Spleen (tissue), 11 donors: ENCODE data around the gene LTBP2. TPM values are rescaled to one million over a fixed set of nuclear protein-coding genes. Genes with fewer than 3 reads are reported as not detected.

Source experiments
- DNase-seq: peaks from one replicate; pipeline ENCODE4 v3.0.0-alpha.2; 2020
- H3K27ac ChIP-seq, 8 donors: fragments of 200-600 bp; sonication (generic) in 7 of 8; 1 replicate in 4 of 8; 2 replicates in 4 of 8; pipeline versions ENCODE4 v1.5.0 to v1.8.0; 2016 to 2021; ENCODE audit warnings: inconsistent platforms in 4 of 8, mild to moderate bottlenecking in 4 of 8, moderate library complexity in 1 of 8
- H3K27me3 ChIP-seq, 7 donors: fragments of 200-600 bp; sonication (generic) in 6 of 7; replicated peaks in 1 of 7; 1 replicate in 4 of 7; 2 replicates in 3 of 7; pipeline versions ENCODE4 v1.5.0 to v1.8.0; 2016 to 2021; ENCODE audit warnings: inconsistent platforms in 3 of 7, mild to moderate bottlenecking in 1 of 7
- H3K36me3 ChIP-seq, 6 donors: fragments of 200-600 bp; sonication (generic) in 5 of 6; 1 replicate in 4 of 6; 2 replicates in 2 of 6; pipeline versions ENCODE4 v1.5.0 to v1.8.0; 2016 to 2021; ENCODE audit warnings: inconsistent platforms in 2 of 6
- H3K4me1 ChIP-seq, 6 donors: fragments of 200-600 bp; sonication (generic) in 5 of 6; 1 replicate in 3 of 6; 2 replicates in 3 of 6; pipeline versions ENCODE4 v1.5.0 to v1.8.0; 2016 to 2021; ENCODE audit warnings: inconsistent platforms in 3 of 6
- H3K4me3 ChIP-seq, 8 donors: fragments of 200-600 bp; sonication (generic) in 7 of 8; 1 replicate in 4 of 8; 2 replicates in 4 of 8; pipeline versions ENCODE4 v1.5.0 to v1.8.0; 2016 to 2021; ENCODE audit warnings: inconsistent platforms in 4 of 8, mild to moderate bottlenecking in 4 of 8, moderate library complexity in 2 of 8
- H3K9me3 ChIP-seq, 8 donors: fragments of 200-600 bp; sonication (generic) in 7 of 8; 1 replicate in 4 of 8; 2 replicates in 4 of 8; pipeline versions ENCODE4 v1.5.0 to v1.8.0; 2016 to 2021; ENCODE audit warnings: inconsistent platforms in 4 of 8
- CTCF ChIP-seq, 11 experiments: fragments of 200-600 bp in 7 of 11; fragments of 450-650 bp in 4 of 11; sonication (generic) in 4 of 11; IDR thresholded peaks in 8 of 11; conservative IDR thresholded peaks in 3 of 11; 1 replicate in 7 of 11; 2 replicates in 4 of 11; pipeline versions ENCODE4 v1.4.0 to v1.8.0; 2016 to 2021; ENCODE audit warnings: antibody characterized with exemption in 11 of 11, inconsistent platforms in 4 of 11, mild to moderate bottlenecking in 1 of 11
- POLR2A ChIP-seq, 3 donors: fragments of 450-650 bp; IDR thresholded peaks; one replicate each; pipeline ENCODE4 v1.5.1; 2017; ENCODE audit warnings: antibody characterized with exemption in 3 of 3, mild to moderate bottlenecking in 1 of 3
- POLR2AphosphoS5 ChIP-seq, 3 donors: sonication (generic); formaldehyde crosslinking; IDR thresholded peaks; one replicate each; pipeline ENCODE4 v1.5.1; 2017; ENCODE audit warnings: antibody characterized with exemption in 3 of 3
- WGBS, 5 donors: extraction: QIAGEN DNeasy Blood & Tissue Kit in 3 of 5; methylation state at CpG; one replicate each; pipeline versions ENCODE4 v1.1.5 to v1.1.7; 2013 to 2018; 5-methylcytosine and 5-hydroxymethylcytosine counted together
- intact Hi-C: fragments of 100-400 bp; cut with DNase I; formaldehyde crosslinking; loops from one replicate; pipeline ENCODE4 v1.15.0; 2023; ENCODE audit warnings: low total_unique reads
- polyA plus RNA-seq, 3 donors: library from polyadenylated mRNA; stranded (reverse); fragments of 200-250 nt; gene quantifications; one replicate each; pipeline ENCODE4 v1.2.1, GENCODE V29; 2013
- total RNA-seq, 7 donors: library from RNA; depleted of rRNA in 3 of 7; stranded (reverse); fragments of >200 nt in 3 of 7; fragmentation: NEBNext Ultra II Directional in 4 of 7; extraction: Animal tissue kit (Norgen Biotek cat#: 25700) in 4 of 7; gene quantifications; one replicate each; pipeline versions ENCODE4 v1.1.0 to v1.2.1, GENCODE V29; 2016 to 2021
- donor health status: healthy with polysubstance abuse.
- donor health status: DM: no; HTN: no; CAD: no; lungs with moderate emphysema.
- donor health status: DM: no; HTN: no; CAD: no.
- donor health status: Bipolar disorder and iron deficiency.
- donor health status: healthy.
- donor health status: DM: no; HTN: no; CAD: no.
- donor health status: DM: yes; HTN: yes; CAD: no.

LTBP2 gene
- total and polyA plus RNA-seq, 10 donors: 3.4 to 10.7 (median 5.6) TPM

- TF ChIP-seq CTCF (IDR thresholded peaks at IDR 0.05 in 8 of 11, conservative IDR thresholded peaks at IDR 0.05 in 3 of 11) (no peak), POLR2A (IDR thresholded peaks at IDR 0.05) (no peak), POLR2AphosphoS5 (IDR thresholded peaks at IDR 0.05) (no peak)
- DNase-seq: no peak
- peak overlapping the region in 7 of 8 donors; percentile 11 to 56 (median 35) for H3K27ac ChIP-seq
- peaks cover 0 to 35% (median 11%) of the 10 kb centered on the region in 6 donors for H3K36me3 ChIP-seq
- peaks cover 22 to 61% (median 46%) of the 10 kb centered on the region in 6 donors for H3K4me1 ChIP-seq
- intact Hi-C loops: no loop called here
- H3K27me3 ChIP-seq: no peaks in the 10 kb centered on the region
- no peak overlapping the region for H3K4me3 ChIP-seq
- no peaks in the 10 kb centered on the region for H3K9me3 ChIP-seq
These were observed 123.1 kb downstream of the LTBP2 start for GRCh38 chr14:74488786-74489397.

GRCh38 chr14:74486164-74486563 is 125.9 kb downstream of the LTBP2 start:
- WGBS, 5 donors: 80 to 90% (median 87%) methylated on average over 3 of the region's 3 CpGs
- intact Hi-C loops: no loop called here
- no peak overlapping the region for H3K27ac ChIP-seq
- TF ChIP-seq POLR2A (IDR thresholded peaks at IDR 0.05) (no peak), CTCF (IDR thresholded peaks at IDR 0.05 in 8 of 11, conservative IDR thresholded peaks at IDR 0.05 in 3 of 11) (no peak), POLR2AphosphoS5 (IDR thresholded peaks at IDR 0.05) (no peak)
- peaks cover 12 to 44% (median 31%) of the 10 kb centered on the region in 6 donors for H3K4me1 ChIP-seq
- DNase-seq: no peak
- H3K36me3 ChIP-seq: peaks cover 0 to 63% (median 35%) of the 10 kb centered on the region in 6 donors
- no peak overlapping the region for H3K4me3 ChIP-seq
- H3K9me3 ChIP-seq: no peaks in the 10 kb centered on the region
- H3K27me3 ChIP-seq: no peaks in the 10 kb centered on the region

DNA sequence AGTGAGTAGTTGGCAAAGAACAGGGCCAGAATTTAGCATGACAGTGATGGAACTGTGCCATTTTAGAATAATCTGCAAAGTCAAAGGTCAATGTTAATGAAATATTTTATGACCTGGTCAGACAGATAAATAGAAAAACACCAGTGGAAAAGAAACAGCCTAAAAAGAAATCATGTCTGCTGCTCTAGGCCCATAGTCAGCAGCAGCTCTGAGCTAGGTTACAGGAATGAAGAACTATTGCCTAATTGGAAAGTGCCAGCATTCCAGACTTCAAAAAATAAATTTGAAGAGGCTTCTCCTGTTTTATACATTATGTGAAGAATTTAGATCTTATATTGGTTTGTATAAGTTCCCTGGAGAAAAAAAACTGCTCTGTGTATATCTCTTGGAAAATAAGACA is 128.7 kb downstream of the LTBP2 start:
- no peak for DNase-seq
- Histone ChIP-seq H3K9me3 (no peaks in the 10 kb centered on the region), H3K4me3 (no peak overlapping the region), H3K27me3 (no peaks in the 10 kb centered on the region), H3K4me1 (peaks cover 1 to 16% (median 6%) of the 10 kb centered on the region in 6 donors), H3K27ac (no peak overlapping the region), H3K36me3 (peaks cover 0 to 91% (median 55%) of the 10 kb centered on the region in 6 donors)
- intact Hi-C loops: no loop called here
- TF ChIP-seq POLR2A (IDR thresholded peaks at IDR 0.05): no peak
- TF ChIP-seq CTCF (IDR thresholded peaks at IDR 0.05 in 8 of 11, conservative IDR thresholded peaks at IDR 0.05 in 3 of 11): no peak

DNA sequence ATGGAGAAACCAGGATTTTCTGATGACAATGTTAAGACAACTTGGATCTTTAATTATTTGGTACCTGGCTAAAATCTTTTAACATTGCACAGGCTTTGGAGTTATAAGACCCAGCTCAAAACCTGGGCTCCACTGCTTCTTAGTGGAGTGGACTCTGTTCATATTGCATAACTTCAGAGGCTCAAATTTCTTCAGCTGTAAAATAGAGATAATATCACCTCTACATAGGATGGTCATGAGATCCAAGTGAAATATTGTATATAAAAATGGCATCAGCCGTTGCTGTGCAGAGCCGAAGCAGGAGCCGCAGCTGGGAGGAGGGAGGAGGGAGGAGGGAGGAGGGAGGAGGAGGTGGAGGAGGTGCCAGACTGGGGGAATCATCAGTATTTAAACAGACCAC is 129.5 kb downstream of the LTBP2 start:
- no peak overlapping the region for H3K4me3 ChIP-seq
- H3K9me3 ChIP-seq: no peaks in the 10 kb centered on the region
- H3K36me3 ChIP-seq: peaks cover 0 to 94% (median 56%) of the 10 kb centered on the region in 6 donors
- peaks cover 0 to 8% (median 3%) of the 10 kb centered on the region in 6 donors for H3K4me1 ChIP-seq
- WGBS, 5 donors: 80 to 96% (median 92%) methylated on average over 3 of the region's 3 CpGs
- intact Hi-C loops: no loop called here
- no peak overlapping the region for H3K27ac ChIP-seq
- no peak for DNase-seq
- H3K27me3 ChIP-seq: no peaks in the 10 kb centered on the region
- no peak for TF ChIP-seq CTCF (IDR thresholded peaks at IDR 0.05 in 8 of 11, conservative IDR thresholded peaks at IDR 0.05 in 3 of 11)
- TF ChIP-seq POLR2A (IDR thresholded peaks at IDR 0.05): no peak
- no peak for TF ChIP-seq POLR2AphosphoS5 (IDR thresholded peaks at IDR 0.05)
